Adrenal gland (tissue), 12 donors: ENCODE results near the gene GPR157. TPM values are rescaled to one million over a fixed set of nuclear protein-coding genes. Genes with fewer than 3 reads are reported as not detected.
A peak's percentile ranks its signal among the peaks of the same experiment; 100 is the strongest.

Experiments used
- DNase-seq, 7 donors: peaks; one replicate each; pipeline ENCODE4 v3.0.0-alpha.2; 2019 to 2020
- H3K27ac ChIP-seq, 5 donors: fragments of 200-600 bp; sonication (generic) in 4 of 5; 1 replicate in 3 of 5; 2 replicates in 2 of 5; pipeline versions ENCODE4 v1.5.1 to v1.8.0; 2016 to 2020; ENCODE audit warnings: mild to moderate bottlenecking in 1 of 5
- H3K27me3 ChIP-seq: fragments of 200-600 bp; 2 replicates; pipeline ENCODE4 v1.8.0; 2021
- H3K36me3 ChIP-seq, 2 donors: fragments of 200-600 bp; replicated peaks in 1 of 2; 1 replicate in 1 of 2; 2 replicates in 1 of 2; pipeline versions ENCODE4 v1.5.1 to v1.8.0; 2018 to 2022
- H3K4me1 ChIP-seq, 2 donors: fragments of 200-600 bp; replicated peaks in 1 of 2; 1 replicate in 1 of 2; 2 replicates in 1 of 2; pipeline versions ENCODE4 v1.5.1 to v1.8.0; 2018 to 2021
- H3K4me3 ChIP-seq, 4 donors: fragments of 200-600 bp; sonication (generic) in 3 of 4; one replicate each; pipeline ENCODE4 v1.5.1; 2016 to 2018
- H3K9me3 ChIP-seq, 3 donors: fragments of 200-600 bp; sonication (generic) in 1 of 3; replicated peaks in 1 of 3; 1 replicate in 2 of 3; 2 replicates in 1 of 3; pipeline versions ENCODE4 v1.5.1 to v1.8.0; 2016 to 2021
- POLR2A ChIP-seq, 2 donors: fragments of 450-650 bp; IDR thresholded peaks; one replicate each; pipeline ENCODE4 v1.6.1; 2017; ENCODE audit warnings: antibody characterized with exemption in 2 of 2, mild to moderate bottlenecking in 2 of 2, moderate library complexity in 1 of 2
- WGBS, 4 donors: extraction: QIAGEN DNeasy Blood & Tissue Kit in 2 of 4; methylation state at CpG; one replicate each; pipeline versions ENCODE4 v1.1.5 to v1.1.7; 2013 to 2017; 5-methylcytosine and 5-hydroxymethylcytosine counted together
- intact Hi-C, 2 donors: fragments of 100-400 bp; cut with DNase I; formaldehyde crosslinking; loops; one replicate each; pipeline versions ENCODE4 v1.14.1 to v1.15.0; 2022 to 2023
- polyA plus RNA-seq, 3 donors: library from polyadenylated mRNA; stranded (reverse); fragments of 200-250 nt in 2 of 3; fragments of 350-450 nt in 1 of 3; fragmentation: Illumina TruSeq in 1 of 3; extraction: RNeasy Lipid Tissue Mini Kit (QIAGEN cat#74804) in 1 of 3; gene quantifications; one replicate each; pipeline ENCODE4 v1.2.3, GENCODE V29; 2013 to 2014
- total RNA-seq, 9 donors: library from RNA; depleted of rRNA in 4 of 9; stranded (reverse); fragments of >200 nt in 4 of 9; fragments of 120-200 nt in 1 of 9; fragmentation: NEBNext Ultra II Directional in 1 of 9; extraction: Animal tissue kit (Norgen Biotek cat#: 25700) in 1 of 9; gene quantifications; one replicate each; pipeline versions ENCODE4 v1.1.0 to v1.2.4, GENCODE V29; 2013 to 2023
- TF ChIP-seq, protein P1 (sequence below), 6 experiments: fragments of 450-650 bp in 4 of 6; fragments of 200-600 bp in 2 of 6; sonication (generic) in 1 of 6; IDR thresholded peaks; 1 replicate in 5 of 6; 2 replicates in 1 of 6; pipeline versions ENCODE4 v1.5.1 to v1.8.0; 2016 to 2021; ENCODE audit warnings: antibody characterized with exemption in 6 of 6, mild to moderate bottlenecking in 2 of 6, moderate library complexity in 1 of 6
- donor health status: healthy with polysubstance abuse.
- donor health status: Bipolar disorder and iron deficiency.
- donor health status: DM: yes; HTN: yes; CAD: no.
- donor health status: DM: no; HTN: no; CAD: no.
- donor health status: DM: no; HTN: no; CAD: no.
- donor health status: DM: yes; HTN: yes; CAD: no.

Gene GPR157
- total and polyA plus RNA-seq, 12 donors, result 2.0 to 16.8 (median 7.5) TPM

DNA sequence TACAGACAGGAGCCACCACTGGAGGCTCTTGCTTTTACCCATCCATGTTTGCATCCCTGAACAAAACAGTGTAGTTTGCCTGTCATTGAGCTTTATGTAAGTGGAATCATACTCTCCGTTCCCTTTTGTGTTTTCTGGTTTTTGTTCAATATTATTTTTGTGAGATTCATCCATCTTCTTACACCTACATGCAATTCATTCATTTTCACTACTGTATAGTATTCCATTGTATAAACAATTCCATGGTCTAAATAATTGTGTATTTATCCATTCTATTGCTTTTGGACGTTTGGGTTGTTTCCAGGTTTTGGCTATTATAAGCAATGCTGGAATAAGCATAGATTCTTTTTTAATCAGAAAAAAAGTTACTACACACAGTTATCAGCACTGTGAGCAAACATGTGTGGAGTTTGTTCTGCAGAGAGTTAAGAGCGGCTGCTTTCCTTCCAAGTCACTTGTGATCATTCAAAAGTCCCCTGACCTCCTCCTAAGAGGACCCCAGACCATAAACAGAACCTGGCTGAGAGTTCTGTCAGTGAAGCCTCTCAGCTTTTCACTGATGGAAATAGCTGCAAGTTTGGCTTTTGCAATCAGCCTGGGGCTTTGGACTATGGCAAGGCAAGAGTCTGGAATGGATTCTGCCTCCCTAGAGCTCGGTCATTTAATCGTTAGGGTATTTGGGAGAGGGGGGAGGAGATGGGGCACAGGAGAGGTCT, 5.1 kb upstream of the GPR157 start:
- Histone ChIP-seq H3K27me3 (no peaks in the 10 kb centered on the region), H3K9me3 (no peaks in the 10 kb centered on the region), H3K27ac (no peak overlapping the region), H3K36me3 (no peaks in the 10 kb centered on the region), H3K4me1 (peaks cover 6% of the 10 kb centered on the region in 2 donors), H3K4me3 (no peak overlapping the region)
- WGBS, 4 donors, result 45 to 54% (median 46%) methylated on average over 5 of the region's 5 CpGs
- TF ChIP-seq, protein P1, sequence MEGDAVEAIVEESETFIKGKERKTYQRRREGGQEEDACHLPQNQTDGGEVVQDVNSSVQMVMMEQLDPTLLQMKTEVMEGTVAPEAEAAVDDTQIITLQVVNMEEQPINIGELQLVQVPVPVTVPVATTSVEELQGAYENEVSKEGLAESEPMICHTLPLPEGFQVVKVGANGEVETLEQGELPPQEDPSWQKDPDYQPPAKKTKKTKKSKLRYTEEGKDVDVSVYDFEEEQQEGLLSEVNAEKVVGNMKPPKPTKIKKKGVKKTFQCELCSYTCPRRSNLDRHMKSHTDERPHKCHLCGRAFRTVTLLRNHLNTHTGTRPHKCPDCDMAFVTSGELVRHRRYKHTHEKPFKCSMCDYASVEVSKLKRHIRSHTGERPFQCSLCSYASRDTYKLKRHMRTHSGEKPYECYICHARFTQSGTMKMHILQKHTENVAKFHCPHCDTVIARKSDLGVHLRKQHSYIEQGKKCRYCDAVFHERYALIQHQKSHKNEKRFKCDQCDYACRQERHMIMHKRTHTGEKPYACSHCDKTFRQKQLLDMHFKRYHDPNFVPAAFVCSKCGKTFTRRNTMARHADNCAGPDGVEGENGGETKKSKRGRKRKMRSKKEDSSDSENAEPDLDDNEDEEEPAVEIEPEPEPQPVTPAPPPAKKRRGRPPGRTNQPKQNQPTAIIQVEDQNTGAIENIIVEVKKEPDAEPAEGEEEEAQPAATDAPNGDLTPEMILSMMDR (IDR thresholded peaks at IDR 0.05), result no peak
- no peak for TF ChIP-seq POLR2A (IDR thresholded peaks at IDR 0.05)
- intact Hi-C loops, result no loop called here
- DNase-seq, result no peak

- 5 to 20% (median 8%) methylated on average over 8 to 46 of the region's 46 CpGs for WGBS, 4 donors
Measured at GRCh38 chr1:9129266-9130041, 552 bp upstream of the GPR157 start.

DNA sequence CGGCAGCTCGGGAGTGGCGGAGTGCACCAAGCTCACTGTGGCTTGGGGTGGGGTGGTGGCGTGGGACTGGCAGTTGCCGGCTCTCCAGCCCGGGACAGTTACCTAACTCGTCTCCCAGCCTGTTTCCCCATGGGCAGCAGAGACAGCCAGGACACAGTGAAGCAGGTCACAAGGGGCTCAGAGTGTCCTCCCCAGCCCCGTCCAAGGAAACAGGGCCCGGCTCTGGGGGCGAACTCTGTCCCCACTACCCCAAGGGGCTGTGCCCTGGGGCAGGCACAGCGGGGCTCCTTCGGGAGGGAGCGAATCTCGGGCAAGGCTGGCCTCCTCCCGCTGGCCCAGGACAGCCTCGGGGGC, 759 bp downstream of the GPR157 start:
- Histone ChIP-seq H3K27me3 (no peaks in the 10 kb centered on the region), H3K4me3 (peak overlapping the region in 3 of 4 donors; percentile 40 to 76 (median 50)), H3K27ac (peak overlapping the region; percentile 43 to 95 (median 75)), H3K4me1 (peaks cover 6 to 24% of the 10 kb centered on the region in 2 donors), H3K9me3 (no peaks in the 10 kb centered on the region), H3K36me3 (no peaks in the 10 kb centered on the region)
- intact Hi-C loops, result no loop called here
- DNase-seq, result peak in 6 of 7 donors; percentile 46 to 72 (median 62)
- TF ChIP-seq, protein P1 (IDR thresholded peaks at IDR 0.05), result no peak
- TF ChIP-seq POLR2A (IDR thresholded peaks at IDR 0.05), result peak in 1 of 2 donors; percentile 24
- 0 to 37% (median 18%) methylated on average over 3 to 16 of the region's 16 CpGs for WGBS, 4 donors

More at GRCh38 chr1:9129266-9130041, 552 bp upstream of the GPR157 start:
- Histone ChIP-seq H3K4me3 (peak overlapping the region in 2 of 4 donors; percentile 34 to 76), H3K27ac (peak overlapping the region; percentile 14 to 95 (median 78)), H3K9me3 (no peaks in the 10 kb centered on the region), H3K4me1 (peaks cover 6 to 24% of the 10 kb centered on the region in 2 donors), H3K36me3 (no peaks in the 10 kb centered on the region), H3K27me3 (no peaks in the 10 kb centered on the region)
- intact Hi-C loops, result no loop called here
- TF ChIP-seq, protein P1 (IDR thresholded peaks at IDR 0.05), result no peak
- no peak for TF ChIP-seq POLR2A (IDR thresholded peaks at IDR 0.05)
- DNase-seq, result peak; percentile 86 to 94 (median 90)

GRCh38 chr1:9127395-9128165, 1.3 kb downstream of the GPR157 start:
- Histone ChIP-seq H3K27me3 (no peaks in the 10 kb centered on the region), H3K36me3 (no peaks in the 10 kb centered on the region)
- intact Hi-C loops, result no loop called here

More at GRCh38 chr1:9127395-9128165, 1.3 kb downstream of the GPR157 start:
- peak overlapping the region; percentile 43 to 95 (median 75) for H3K27ac ChIP-seq
- TF ChIP-seq POLR2A (IDR thresholded peaks at IDR 0.05), result no peak
- 35 to 50% (median 42%) methylated on average over 16 to 19 of the region's 19 CpGs for WGBS, 4 donors
- peak overlapping the region in 3 of 4 donors; percentile 13 to 76 (median 50) for H3K4me3 ChIP-seq
- DNase-seq, result peak in 6 of 7 donors; percentile 57 to 82 (median 70)
- peaks cover 6 to 24% of the 10 kb centered on the region in 2 donors for H3K4me1 ChIP-seq
- H3K9me3 ChIP-seq, result no peaks in the 10 kb centered on the region
